K562 (cell line): ENCODE results near the gene SPATS2. TPM values are rescaled to one million over a fixed set of nuclear protein-coding genes. Genes with fewer than 3 reads are reported as not detected.

Experiments
- ATAC-seq: fragments of 200-7000 bp; cut with Tn5 transposase; 3 replicates; pipeline ENCODE4 v1.9.1; 2020; ENCODE audit warnings: moderate library complexity
- BruUV-seq: library from RNA; stranded (reverse); fragments of 400-500 nt; replicated peaks from 2 replicates; lab custom pipeline; 2021; lab: Mats Ljungman, UMichigan
- CTCF ChIA-PET: fragments of 300-600 bp; formaldehyde crosslinking; extraction: SDS; loops from one replicate; lab custom pipeline; 2021; ENCODE audit warnings: low intra/inter-chr PET ratio; lab: Yijun Ruan, JAX
- POLR2A ChIA-PET: fragments of 300-600, 350-650 bp; sonication (Branson Sonifier 250); formaldehyde crosslinking; extraction: SDS; loops from one replicate; lab custom pipeline; 2021; ENCODE audit warnings: antibody characterized with exemption, inconsistent platforms; lab: Yijun Ruan, JAX
- DNase-seq, 4 experiments: peaks; one replicate each; pipeline versions ENCODE4 v3.0.0 to v3.0.0-alpha.2; 2011 to 2018; ENCODE audit warnings: low spot score in 3 of 4, mixed read lengths in 3 of 4; ENCODE audit errors: extremely low read depth in 1 of 4
- FAIRE-seq: peaks from 2 replicates; lab custom pipeline; 2011; peaks lifted over from hg19 to GRCh38; lab: Jason Lieb, UNC
- H2AFZ ChIP-seq: 2 replicates; pipeline ENCODE4 v1.6.0; 2011; ENCODE audit warnings: low read depth, low read length, control low read depth, inconsistent platforms
- H3K27ac ChIP-seq: fragments of 200-600 bp; 3 replicates; pipeline ENCODE4 v1.8.0; 2011; ENCODE audit warnings: low read depth, mild to moderate bottlenecking, control low read depth, inconsistent platforms, low read length, moderate library complexity, mixed read lengths; ENCODE audit errors: extremely low read depth
- H3K27me3 ChIP-seq, 2 experiments: fragments of 300-600 bp in 1 of 2; 2 replicates in 1 of 2; 3 replicates in 1 of 2; pipeline versions ENCODE4 v1.6.0 to v1.8.0; 2011; ENCODE audit warnings: inconsistent platforms in 2 of 2, low read length in 2 of 2, mild to moderate bottlenecking in 1 of 2, mixed read lengths in 1 of 2, moderate library complexity in 1 of 2; ENCODE audit not compliant: control insufficient read depth in 2 of 2, insufficient read depth in 2 of 2
- H3K36me3 ChIP-seq: fragments of 300-600 bp; 3 replicates; pipeline ENCODE4 v1.8.0; 2011; ENCODE audit warnings: mild to moderate bottlenecking, low read length, inconsistent platforms; ENCODE audit not compliant: control insufficient read depth, insufficient read depth
- H3K4me1 ChIP-seq, 2 experiments: fragments of 200-600 bp in 1 of 2; replicated peaks in 1 of 2; 2 replicates in 1 of 2; 3 replicates in 1 of 2; pipeline versions ENCODE4 v1.5.1 to v1.8.0; 2011; ENCODE audit warnings: inconsistent platforms in 2 of 2, low read length in 2 of 2, mild to moderate bottlenecking in 1 of 2, mixed read lengths in 1 of 2, moderate library complexity in 1 of 2; ENCODE audit not compliant: control insufficient read depth in 2 of 2, insufficient read depth in 2 of 2
- H3K4me2 ChIP-seq: 2 replicates; pipeline ENCODE4 v1.6.1; 2011; ENCODE audit warnings: low read length, control low read depth, inconsistent platforms, mixed read lengths; ENCODE audit not compliant: insufficient read depth
- H3K4me3 ChIP-seq: fragments of 200-600 bp; sonication (generic), shearing (Covaris generic); 2 replicates; pipeline ENCODE4 v1.5.1; 2016; ENCODE audit warnings: control low read depth, inconsistent platforms
- H3K79me2 ChIP-seq: fragments of 200-600 bp; 3 replicates; pipeline ENCODE4 v1.8.0; 2011; ENCODE audit warnings: low read length, inconsistent platforms; ENCODE audit not compliant: control insufficient read depth, insufficient read depth
- H3K9ac ChIP-seq, 2 experiments: 2 replicates each; pipeline versions ENCODE4 v1.6.0 to v1.6.1; 2011; ENCODE audit warnings: low read depth in 2 of 2, low read length in 2 of 2, control low read depth in 1 of 2, inconsistent platforms in 1 of 2, mild to moderate bottlenecking in 1 of 2, mixed read lengths in 1 of 2; ENCODE audit not compliant: insufficient read depth in 1 of 2
- H3K9me1 ChIP-seq: one replicate; pipeline ENCODE4 v1.6.0; 2011; ENCODE audit warnings: inconsistent platforms, mild to moderate bottlenecking, low read length, moderate library complexity; ENCODE audit not compliant: control insufficient read depth, insufficient read depth
- H3K9me3 ChIP-seq: replicated peaks from 2 replicates; pipeline ENCODE4 v1.5.1; 2011; ENCODE audit warnings: low read depth, low read length, inconsistent platforms; ENCODE audit not compliant: control insufficient read depth, insufficient read depth
- H4K20me1 ChIP-seq: replicated peaks from 2 replicates; pipeline ENCODE4 v1.6.1; 2011; ENCODE audit warnings: low read length, inconsistent platforms, mixed read lengths; ENCODE audit not compliant: control insufficient read depth, insufficient read depth
- CREB3 ChIP-seq: fragments of 450-650 bp; conservative IDR thresholded peaks from 2 replicates; pipeline ENCODE4 v1.6.1; 2016; ENCODE audit warnings: missing genetic modification characterization, low read depth, mild to moderate bottlenecking, missing compliant biosample characterization, moderate library complexity
- GATAD2B ChIP-seq: fragments of 450-650 bp; IDR thresholded peaks from 2 replicates; pipeline ENCODE4 v1.6.1; 2017; ENCODE audit warnings: mild to moderate bottlenecking, borderline replicate concordance
- ZC3H4 ChIP-seq: sonication (generic); formaldehyde crosslinking; IDR thresholded peaks from 2 replicates; pipeline ENCODE4 v1.9.0; 2021; ENCODE audit warnings: missing genetic modification reagents, borderline replicate concordance
- WGBS: fragments of 100-300 bp; shearing (Covaris generic); methylation state at CpG from one replicate; pipeline ENCODE4 v1.1.6; 2016; ENCODE audit warnings: low coverage, mixed read lengths; ENCODE audit not compliant: insufficient coverage; ENCODE audit errors: missing lambda C conversion rate; 5-methylcytosine and 5-hydroxymethylcytosine counted together
- in situ Hi-C: fragments of 300-500 bp; cut with MboI; formaldehyde crosslinking; loops from 4 replicates; pipeline ENCODE4 v1.15.0; 2018; ENCODE audit warnings: inconsistent platforms, mixed read lengths
- intact Hi-C: fragments of 100-400 bp; cut with micrococcal nuclease; formaldehyde crosslinking; loops from 2 replicates; pipeline ENCODE4 v1.14.2; 2022
- polyA plus RNA-seq, 8 experiments: library from polyadenylated mRNA; depleted of rRNA in 4 of 8; stranded (reverse) in 5 of 8; unstranded in 3 of 8; fragments of >200 nt; fragmentation: Nextera tagmentation in 2 of 8; fragmentation: Illumina TruSeq in 1 of 8; extraction: Ambion mirVana in 2 of 8; extraction: Trizol in 1 of 8; gene quantifications; 2 replicates each; pipeline versions ENCODE4 v1.2.1 to v1.2.3, GENCODE V29; 2011 to 2014; ENCODE audit warnings: inconsistent platforms in 1 of 8, missing spikeins in 1 of 8
- total RNA-seq, 7 experiments: library from RNA; depleted of rRNA in 6 of 7; stranded (reverse); fragments of >200 nt in 6 of 7; fragmentation: Illumina TruSeq in 2 of 7; extraction: Trizol in 2 of 7; gene quantifications; 2 replicates each; pipeline versions ENCODE4 v1.2.1 to v1.2.3, GENCODE V29; 2011 to 2021; ENCODE audit warnings: low replicate concordance in 1 of 7

The SPATS2 gene
- total and polyA plus RNA-seq, 9 of the 15 experiments (the other 6 are each of a cell fraction or from before 2014, with no cell fraction given) = 5.4 to 48.2 (median 17.5) TPM

- no peak for TF ChIP-seq ZC3H4 (CRISPR knock-in tag)
- no peak for TF ChIP-seq CREB3 (tag)
Observed at GRCh38 chr12:49415521-49415970, 48.3 kb downstream of the SPATS2 start (continued).

GRCh38 chr12:49416892-49417291 lies 49.6 kb downstream of the SPATS2 start:
- ATAC-seq = no peak
- Histone ChIP-seq H3K79me2 (no peaks in the 10 kb centered on the region), H3K27me3 (no peaks in the 10 kb centered on the region)
- TF ChIP-seq GATAD2B = no peak
- TF ChIP-seq, all 486 proteins: peak for 0
- intact Hi-C loops (no loop called here), in situ Hi-C loops (no loop called here)
- ChIA-PET POLR2A (interaction anchor here (1.2 to 1.5 kb wide), 3 partner anchors 13 to 50 kb away, joined by 3 to 4 read pairs (median 3); partner anchors contain the start of gene SPATS2), CTCF (no interaction called here)
- peaks cover 4 to 26% of the 10 kb centered on the region in 2 experiments for H3K4me1 ChIP-seq
- DNase-seq (no peak), FAIRE-seq (no peak)
- no peaks in the 10 kb centered on the region; the same call in 2 of the 3 replicates for H3K36me3 ChIP-seq
- H3K4me2 ChIP-seq = no peak overlapping the region
- H2AFZ ChIP-seq = no peak overlapping the region
- no peak overlapping the region for H3K4me3 ChIP-seq
- H3K27ac ChIP-seq = no peak overlapping the region
- no peaks in the 10 kb centered on the region for H4K20me1 ChIP-seq
- WGBS = 11% methylated on average over 1 of the region's 2 CpGs
- H3K9me3 ChIP-seq = no peaks in the 10 kb centered on the region
- no peaks in the 10 kb centered on the region for H3K9me1 ChIP-seq
- BruUV-seq = no TSS peak
- no peak overlapping the region for H3K9ac ChIP-seq
